Gastroesophageal sphincter (tissue), 4 donors: ENCODE data around the gene ATMIN. TPM values are rescaled to one million over a fixed set of nuclear protein-coding genes. Genes with fewer than 3 reads are reported as not detected.

ENCODE experiments used
- ATAC-seq: fragments of 150-250 bp; one replicate; pipeline ENCODE4 v1.9.1; 2016; ENCODE audit warnings: mild to moderate bottlenecking, moderate library complexity
- H3K27ac ChIP-seq, 4 donors: fragments of 200-600 bp; sonication (generic) in 3 of 4; 1 replicate in 3 of 4; 2 replicates in 1 of 4; pipeline ENCODE4 v1.5.1; 2016 to 2019
- H3K27me3 ChIP-seq: fragments of 200-600 bp; sonication (generic); one replicate; pipeline ENCODE4 v1.5.1; 2019
- H3K36me3 ChIP-seq, 2 donors: fragments of 200-600 bp; sonication (generic); one replicate each; pipeline ENCODE4 v1.5.1; 2019; ENCODE audit warnings: control low read depth in 1 of 2
- H3K4me1 ChIP-seq, 3 donors: fragments of 200-600 bp; sonication (generic); 1 replicate in 2 of 3; 2 replicates in 1 of 3; pipeline ENCODE4 v1.5.1; 2016 to 2019; ENCODE audit warnings: control low read depth in 2 of 3
- H3K4me3 ChIP-seq, 2 donors: fragments of 200-600 bp; sonication (generic); one replicate each; pipeline ENCODE4 v1.5.1; 2019; ENCODE audit warnings: mild to moderate bottlenecking in 1 of 2, moderate library complexity in 1 of 2
- H3K9me3 ChIP-seq, 3 donors: fragments of 200-600 bp; sonication (generic); one replicate each; pipeline ENCODE4 v1.5.1; 2017 to 2019; ENCODE audit warnings: control low read depth in 2 of 3
- EP300 ChIP-seq: sonication (generic); formaldehyde crosslinking; IDR thresholded peaks from one replicate; pipeline ENCODE4 v1.6.1; 2017; ENCODE audit warnings: antibody characterized with exemption, mild to moderate bottlenecking
- POLR2A ChIP-seq, 2 donors: fragments of 450-650 bp; IDR thresholded peaks; one replicate each; pipeline ENCODE4 v1.6.1; 2017; ENCODE audit warnings: antibody characterized with exemption in 2 of 2, mild to moderate bottlenecking in 2 of 2, moderate library complexity in 1 of 2
- POLR2AphosphoS5 ChIP-seq: sonication (generic); formaldehyde crosslinking; IDR thresholded peaks from one replicate; pipeline ENCODE4 v1.6.1; 2017; ENCODE audit warnings: antibody characterized with exemption
- WGBS, 2 donors: methylation state at CpG; one replicate each; pipeline ENCODE4 v1.1.5; 2018; ENCODE audit warnings: low coverage in 1 of 2; 5-methylcytosine and 5-hydroxymethylcytosine counted together
- total RNA-seq, 4 donors: library from RNA; depleted of rRNA; stranded (reverse); fragments of >200 nt; gene quantifications; one replicate each; pipeline ENCODE4 v1.1.0, GENCODE V29; 2016
- TF ChIP-seq, protein P1 (sequence below), 4 experiments: fragments of 200-600 bp in 2 of 4; fragments of 450-650 bp in 2 of 4; sonication (generic) in 1 of 4; IDR thresholded peaks; one replicate each; pipeline ENCODE4 v1.5.1; 2017 to 2019; ENCODE audit warnings: antibody characterized with exemption in 4 of 4, mild to moderate bottlenecking in 2 of 4, moderate library complexity in 2 of 4

Gene ATMIN, protein sequence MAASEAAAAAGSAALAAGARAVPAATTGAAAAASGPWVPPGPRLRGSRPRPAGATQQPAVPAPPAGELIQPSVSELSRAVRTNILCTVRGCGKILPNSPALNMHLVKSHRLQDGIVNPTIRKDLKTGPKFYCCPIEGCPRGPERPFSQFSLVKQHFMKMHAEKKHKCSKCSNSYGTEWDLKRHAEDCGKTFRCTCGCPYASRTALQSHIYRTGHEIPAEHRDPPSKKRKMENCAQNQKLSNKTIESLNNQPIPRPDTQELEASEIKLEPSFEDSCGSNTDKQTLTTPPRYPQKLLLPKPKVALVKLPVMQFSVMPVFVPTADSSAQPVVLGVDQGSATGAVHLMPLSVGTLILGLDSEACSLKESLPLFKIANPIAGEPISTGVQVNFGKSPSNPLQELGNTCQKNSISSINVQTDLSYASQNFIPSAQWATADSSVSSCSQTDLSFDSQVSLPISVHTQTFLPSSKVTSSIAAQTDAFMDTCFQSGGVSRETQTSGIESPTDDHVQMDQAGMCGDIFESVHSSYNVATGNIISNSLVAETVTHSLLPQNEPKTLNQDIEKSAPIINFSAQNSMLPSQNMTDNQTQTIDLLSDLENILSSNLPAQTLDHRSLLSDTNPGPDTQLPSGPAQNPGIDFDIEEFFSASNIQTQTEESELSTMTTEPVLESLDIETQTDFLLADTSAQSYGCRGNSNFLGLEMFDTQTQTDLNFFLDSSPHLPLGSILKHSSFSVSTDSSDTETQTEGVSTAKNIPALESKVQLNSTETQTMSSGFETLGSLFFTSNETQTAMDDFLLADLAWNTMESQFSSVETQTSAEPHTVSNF
- total RNA-seq = 10 to 100 TPM; 31.2 to 37.3 (median 35.0) TPM

DNA sequence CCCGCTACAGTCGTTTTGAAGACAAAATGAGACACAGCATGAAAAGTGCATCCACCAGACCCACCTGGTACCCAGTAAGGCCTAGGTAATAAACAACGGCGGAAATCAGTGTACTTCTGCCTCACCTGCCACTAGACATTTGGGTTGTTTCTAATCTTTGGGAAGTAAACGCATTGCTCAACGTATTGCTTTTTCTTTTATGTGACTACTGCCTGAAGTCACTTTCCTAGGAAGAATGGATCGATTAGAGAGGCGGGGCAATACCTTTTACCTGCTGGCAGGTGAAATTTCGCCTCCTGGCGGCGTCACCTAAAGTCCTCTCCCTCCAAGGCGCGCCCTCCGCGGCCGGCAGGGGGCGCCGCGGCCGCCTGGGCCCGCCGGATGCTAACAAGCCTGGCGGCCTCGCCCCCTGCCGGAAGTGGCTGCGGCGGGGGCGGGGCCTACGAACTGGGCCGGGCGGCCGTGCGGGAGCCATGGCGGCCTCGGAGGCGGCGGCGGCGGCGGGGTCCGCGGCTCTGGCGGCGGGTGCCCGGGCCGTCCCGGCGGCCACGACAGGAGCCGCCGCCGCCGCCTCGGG, at the start of gene ATMIN:
Gene ATMIN (plus strand): TSS at position 445 of the 577 bp plus-strand sequence. CDS start 29 bp downstream, at position 474.
- H3K4me1 ChIP-seq = peaks cover 0 to 47% (median 15%) of the 10 kb centered on the region in 3 donors
- TF ChIP-seq EP300 (no peak), POLR2AphosphoS5 (no peak), POLR2A (IDR thresholded peaks at IDR 0.05) (peak in 1 of 2 donors; percentile 41)
- TF ChIP-seq, protein P1, sequence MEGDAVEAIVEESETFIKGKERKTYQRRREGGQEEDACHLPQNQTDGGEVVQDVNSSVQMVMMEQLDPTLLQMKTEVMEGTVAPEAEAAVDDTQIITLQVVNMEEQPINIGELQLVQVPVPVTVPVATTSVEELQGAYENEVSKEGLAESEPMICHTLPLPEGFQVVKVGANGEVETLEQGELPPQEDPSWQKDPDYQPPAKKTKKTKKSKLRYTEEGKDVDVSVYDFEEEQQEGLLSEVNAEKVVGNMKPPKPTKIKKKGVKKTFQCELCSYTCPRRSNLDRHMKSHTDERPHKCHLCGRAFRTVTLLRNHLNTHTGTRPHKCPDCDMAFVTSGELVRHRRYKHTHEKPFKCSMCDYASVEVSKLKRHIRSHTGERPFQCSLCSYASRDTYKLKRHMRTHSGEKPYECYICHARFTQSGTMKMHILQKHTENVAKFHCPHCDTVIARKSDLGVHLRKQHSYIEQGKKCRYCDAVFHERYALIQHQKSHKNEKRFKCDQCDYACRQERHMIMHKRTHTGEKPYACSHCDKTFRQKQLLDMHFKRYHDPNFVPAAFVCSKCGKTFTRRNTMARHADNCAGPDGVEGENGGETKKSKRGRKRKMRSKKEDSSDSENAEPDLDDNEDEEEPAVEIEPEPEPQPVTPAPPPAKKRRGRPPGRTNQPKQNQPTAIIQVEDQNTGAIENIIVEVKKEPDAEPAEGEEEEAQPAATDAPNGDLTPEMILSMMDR (IDR thresholded peaks at IDR 0.05) = peak; percentile 90 to 99 (median 98)
- H3K27me3 ChIP-seq = no peaks in the 10 kb centered on the region
- H3K36me3 ChIP-seq = peaks cover 0 to 11% of the 10 kb centered on the region in 2 donors
- peak; percentile 98 for ATAC-seq
- 14 to 45% methylated on average over 5 to 11 of the region's 54 CpGs for WGBS, 2 donors
- H3K4me3 ChIP-seq = peak within 1 kb of the TSS; percentile 71 to 72
- peak within 1 kb of the TSS in 3 of 4 donors; percentile 85 to 89 (median 85) for H3K27ac ChIP-seq
- H3K9me3 ChIP-seq = no peaks in the 10 kb centered on the region

DNA sequence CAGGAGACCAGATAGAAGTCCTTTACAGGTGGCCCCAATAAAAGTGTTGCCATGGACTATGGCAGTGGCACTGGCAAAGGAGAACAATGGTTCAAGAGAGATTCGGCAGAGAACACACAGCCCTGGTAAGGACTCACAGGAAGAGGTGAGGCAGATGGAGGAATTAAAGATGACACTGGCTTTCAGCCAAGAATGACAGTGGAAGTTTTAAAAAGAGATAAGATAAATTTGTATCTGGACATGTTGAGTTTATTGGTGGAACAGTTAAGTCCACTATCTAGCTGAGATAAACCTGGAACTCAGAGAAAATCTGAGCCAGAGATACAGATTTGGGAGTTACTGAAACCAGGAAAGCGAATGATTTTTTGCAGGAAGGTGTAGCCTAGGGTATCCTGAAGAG, 49.1 kb upstream of the ATMIN start:
- no peak for ATAC-seq
- H3K4me1 ChIP-seq = peaks cover 0 to 4% (median 0%) of the 10 kb centered on the region in 3 donors
- no peak overlapping the region for H3K27ac ChIP-seq
- no peak overlapping the region for H3K4me3 ChIP-seq
- no peak for TF ChIP-seq EP300
- no peaks in the 10 kb centered on the region for H3K27me3 ChIP-seq
- no peaks in the 10 kb centered on the region for H3K9me3 ChIP-seq
- H3K36me3 ChIP-seq = peaks cover 0 to 6% of the 10 kb centered on the region in 2 donors
- WGBS, 2 donors = 64 to 72% methylated on average over 2 of the region's 2 CpGs

DNA sequence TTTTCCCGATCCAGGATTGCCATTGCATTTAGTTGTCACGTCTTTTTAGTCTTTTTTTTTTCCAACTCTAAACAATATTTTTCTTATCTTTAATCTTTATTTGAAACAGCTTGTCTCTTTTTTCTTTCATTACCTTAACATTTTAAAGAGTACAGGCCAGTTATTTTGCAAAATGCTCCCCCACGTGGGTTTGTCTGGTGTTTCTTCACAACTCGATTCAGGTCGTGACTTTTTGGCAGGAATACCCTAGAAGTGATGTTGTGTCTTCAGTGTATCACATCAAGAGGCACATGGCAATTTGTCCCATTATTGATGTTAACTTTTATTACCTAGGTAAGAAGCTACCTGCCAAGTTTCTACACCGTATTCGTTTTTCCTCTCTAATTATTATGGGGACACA, 46.9 kb upstream of the ATMIN start:
- Histone ChIP-seq H3K27me3 (no peaks in the 10 kb centered on the region), H3K36me3 (peaks cover 0 to 7% of the 10 kb centered on the region in 2 donors), H3K27ac (no peak overlapping the region), H3K4me3 (no peak overlapping the region), H3K4me1 (peaks cover 0 to 9% (median 0%) of the 10 kb centered on the region in 3 donors), H3K9me3 (no peaks in the 10 kb centered on the region)
- TF ChIP-seq POLR2AphosphoS5 (no peak), EP300 (no peak), POLR2A (IDR thresholded peaks at IDR 0.05) (no peak)
- TF ChIP-seq, protein P1 (IDR thresholded peaks at IDR 0.05) = no peak
- WGBS, 2 donors = 69 to 72% methylated on average over 7 of the region's 7 CpGs
- ATAC-seq = no peak

DNA sequence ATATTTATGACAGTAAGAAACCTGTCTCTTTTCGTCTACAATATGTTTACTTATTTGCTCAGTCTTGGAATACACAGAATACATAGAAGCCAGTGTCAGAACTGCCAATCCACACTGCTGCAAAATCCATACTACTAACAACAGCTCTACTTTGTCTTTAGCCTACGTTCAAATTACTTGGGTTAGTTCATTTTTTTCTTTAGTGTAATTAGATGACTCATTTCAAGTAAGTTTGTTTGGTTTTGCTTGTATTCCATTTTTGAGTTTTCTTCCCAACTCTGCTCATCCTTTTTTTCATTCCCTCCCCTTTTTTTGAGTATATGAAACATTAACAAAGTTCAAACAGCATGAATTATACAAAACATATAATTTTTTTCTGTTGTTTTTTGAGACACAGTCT, 45.8 kb upstream of the ATMIN start:
- WGBS, 2 donors = 58 to 68% methylated on average over 2 of the region's 2 CpGs
- Histone ChIP-seq H3K4me1 (peaks cover 0 to 9% (median 0%) of the 10 kb centered on the region in 3 donors), H3K4me3 (no peak overlapping the region), H3K27me3 (no peaks in the 10 kb centered on the region), H3K27ac (no peak overlapping the region), H3K9me3 (no peaks in the 10 kb centered on the region), H3K36me3 (peaks cover 0 to 7% of the 10 kb centered on the region in 2 donors)
- no peak for ATAC-seq
- TF ChIP-seq POLR2A (IDR thresholded peaks at IDR 0.05) = no peak
- no peak for TF ChIP-seq EP300
- TF ChIP-seq, protein P1 (IDR thresholded peaks at IDR 0.05) = no peak
- no peak for TF ChIP-seq POLR2AphosphoS5

DNA sequence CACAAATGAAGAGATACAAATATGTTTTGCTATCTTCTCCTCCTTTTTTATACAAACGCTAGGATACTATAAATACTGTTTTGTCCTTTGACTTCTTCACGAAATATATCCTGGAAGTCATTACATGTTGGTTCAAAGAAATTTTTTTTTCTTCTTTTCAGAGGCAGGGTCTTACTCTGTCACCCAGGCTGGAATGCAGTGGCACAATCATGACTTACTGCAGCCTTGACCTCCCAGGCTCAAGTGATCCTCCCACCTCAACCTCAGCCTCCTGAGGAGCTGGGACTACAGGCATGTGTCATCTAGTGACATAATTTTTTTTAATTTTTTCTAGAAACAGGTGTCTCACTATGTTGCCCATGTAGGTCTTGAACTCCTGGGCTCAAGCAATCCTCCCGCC, 45.1 kb upstream of the ATMIN start:
- no peak overlapping the region for H3K27ac ChIP-seq
- H3K36me3 ChIP-seq = peaks cover 0 to 7% of the 10 kb centered on the region in 2 donors
- H3K9me3 ChIP-seq = no peaks in the 10 kb centered on the region
- no peak overlapping the region for H3K4me3 ChIP-seq
- no peak for ATAC-seq
- H3K4me1 ChIP-seq = peaks cover 0 to 9% (median 0%) of the 10 kb centered on the region in 3 donors
- 94% methylated on average over 3 of the region's 3 CpGs; no CpG with 5 or more reads in 1 of the 2 donors for WGBS, 2 donors
- H3K27me3 ChIP-seq = no peaks in the 10 kb centered on the region
- TF ChIP-seq POLR2A (IDR thresholded peaks at IDR 0.05) (no peak), POLR2AphosphoS5 (no peak), EP300 (no peak)
- TF ChIP-seq, protein P1 (IDR thresholded peaks at IDR 0.05) = no peak
